ENCODE measurements around the gene CCNY. TPM values are rescaled to one million over a fixed set of nuclear protein-coding genes. Genes with fewer than 3 reads are reported as not detected.
A peak's percentile ranks its signal among the peaks of the same experiment; 100 is the strongest.

The CCNY gene
- total and polyA plus RNA-seq, 2 experiments from 2014 or later: 51.5 to 55.8 TPM

- no peak overlapping the region for H3K4me3 ChIP-seq
- H4K20me1 ChIP-seq (ENCODE audit: insufficient read depth, poor library complexity, severe bottlenecking): peaks cover 13% of the 10 kb centered on the region
- H3K79me2 ChIP-seq: peaks cover 100% of the 10 kb centered on the region
- no peak for TF ChIP-seq CTCF (IDR thresholded peaks at IDR 0.05; ENCODE audit: poor library complexity)
- no peaks in the 10 kb centered on the region for H3K9me2 ChIP-seq (replicated peaks; ENCODE audit: insufficient read depth)
- DNase-seq (ENCODE audit: low spot score): no peak
- no peak overlapping the region for H3K4me2 ChIP-seq
- no peaks in the 10 kb centered on the region for H3K9me3 ChIP-seq (ENCODE audit: low read depth)
- WGBS (ENCODE audit: low lambda C conversion rate, missing lambda C conversion rate): 79% methylated on average over 9 of the region's 9 CpGs
- peak overlapping the region; percentile 51 for H3K27ac ChIP-seq
- no peaks in the 10 kb centered on the region for H3K36me3 ChIP-seq (replicated peaks; ENCODE audit: insufficient read depth, low read depth)
- H3K4me1 ChIP-seq (ENCODE audit: insufficient read depth): peaks cover 6% of the 10 kb centered on the region
- H3K27me3 ChIP-seq: no peaks in the 10 kb centered on the region
- no peak overlapping the region for H2AFZ ChIP-seq
Measured at GRCh38 chr10:35378541-35379210, 42.4 kb downstream of the CCNY start.

- Histone ChIP-seq H3K27ac (peak overlapping the region; percentile 51), H4K20me1 (ENCODE audit: insufficient read depth, poor library complexity, severe bottlenecking) (peaks cover 13% of the 10 kb centered on the region), H3K9me3 (ENCODE audit: low read depth) (no peaks in the 10 kb centered on the region), H3K9me2 (replicated peaks; ENCODE audit: insufficient read depth) (no peaks in the 10 kb centered on the region), H3K4me3 (no peak overlapping the region), H3K79me2 (peaks cover 100% of the 10 kb centered on the region), H3K4me2 (no peak overlapping the region), H3K36me3 (replicated peaks; ENCODE audit: insufficient read depth, low read depth) (no peaks in the 10 kb centered on the region), H2AFZ (no peak overlapping the region), H3K27me3 (no peaks in the 10 kb centered on the region), H3K4me1 (ENCODE audit: insufficient read depth) (peaks cover 6% of the 10 kb centered on the region)
- TF ChIP-seq EZH2phosphoT487 (IDR thresholded peaks at IDR 0.05; ENCODE audit: low read depth, severe bottlenecking, unreplicated experiment): no peak
- TF ChIP-seq CTCF (IDR thresholded peaks at IDR 0.05; ENCODE audit: poor library complexity): no peak
- TF ChIP-seq EZH2 (IDR thresholded peaks at IDR 0.05; ENCODE audit: borderline replicate concordance): no peak
- WGBS (ENCODE audit: low lambda C conversion rate, missing lambda C conversion rate): 75% methylated on average over 11 of the region's 11 CpGs
- peak; percentile 34 for DNase-seq (ENCODE audit: low spot score)
Measured at GRCh38 chr10:35379226-35380137, 43.2 kb downstream of the CCNY start.

GRCh38 chr10:35382096-35382495 lies 45.8 kb downstream of the CCNY start:
- no peak overlapping the region for H3K4me2 ChIP-seq
- peaks cover 24% of the 10 kb centered on the region for H4K20me1 ChIP-seq (ENCODE audit: insufficient read depth, poor library complexity, severe bottlenecking)
- TF ChIP-seq EZH2phosphoT487 (IDR thresholded peaks at IDR 0.05; ENCODE audit: low read depth, severe bottlenecking, unreplicated experiment) (no peak), CTCF (IDR thresholded peaks at IDR 0.05; ENCODE audit: poor library complexity) (no peak), EZH2 (IDR thresholded peaks at IDR 0.05; ENCODE audit: borderline replicate concordance) (no peak)
- no peak for DNase-seq (ENCODE audit: low spot score)
- no peaks in the 10 kb centered on the region for H3K27me3 ChIP-seq
- no peak overlapping the region for H3K4me3 ChIP-seq
- no peaks in the 10 kb centered on the region for H3K9me2 ChIP-seq (replicated peaks; ENCODE audit: insufficient read depth)
- H3K79me2 ChIP-seq: peaks cover 100% of the 10 kb centered on the region
- no peaks in the 10 kb centered on the region for H3K9me3 ChIP-seq (ENCODE audit: low read depth)
- no peak overlapping the region for H3K27ac ChIP-seq
- no peak overlapping the region for H2AFZ ChIP-seq
- peaks cover 17% of the 10 kb centered on the region for H3K4me1 ChIP-seq (ENCODE audit: insufficient read depth)
- H3K36me3 ChIP-seq (replicated peaks; ENCODE audit: insufficient read depth, low read depth): no peaks in the 10 kb centered on the region
- WGBS (ENCODE audit: low lambda C conversion rate, missing lambda C conversion rate): 91% methylated on average over 8 of the region's 8 CpGs

Data from hepatocyte (in vitro differentiated cells).